Osteoblast (primary cell): ENCODE measurements around the gene PIP4K2A. TPM values are rescaled to one million over a fixed set of nuclear protein-coding genes. Genes with fewer than 3 reads are reported as not detected.
A peak's percentile ranks its signal among the peaks of the same experiment; 100 is the strongest.

Experiments used
- DNase-seq: peaks from one replicate; pipeline ENCODE4 v3.0.0; 2011; ENCODE audit warnings: low spot score, mixed read lengths; ENCODE audit not compliant: insufficient read length; ENCODE audit errors: missing footprints
- H2AFZ ChIP-seq: 2 replicates; pipeline ENCODE4 v1.6.0; 2011; ENCODE audit warnings: mild to moderate bottlenecking, low read length
- H3K27ac ChIP-seq: 2 replicates; pipeline ENCODE4 v1.5.1; 2011; ENCODE audit warnings: mild to moderate bottlenecking, low read depth, low read length, moderate library complexity
- H3K27me3 ChIP-seq: 2 replicates; pipeline ENCODE4 v1.6.0; 2012; ENCODE audit warnings: mild to moderate bottlenecking, control low read depth, inconsistent platforms, low read length, moderate library complexity; ENCODE audit not compliant: insufficient read depth
- H3K36me3 ChIP-seq: 2 replicates; pipeline ENCODE4 v1.5.1; 2011; ENCODE audit warnings: mild to moderate bottlenecking, low read length, control low read depth, moderate library complexity; ENCODE audit not compliant: insufficient read depth
- H3K4me1 ChIP-seq: 2 replicates; pipeline ENCODE4 v1.5.1; 2011; ENCODE audit warnings: mild to moderate bottlenecking, low read length, control low read depth, moderate library complexity; ENCODE audit not compliant: insufficient read depth
- H3K4me2 ChIP-seq: 2 replicates; pipeline ENCODE4 v1.6.0; 2011; ENCODE audit warnings: mild to moderate bottlenecking, low read length; ENCODE audit not compliant: insufficient read depth
- H3K4me3 ChIP-seq: fragments of 200-600 bp; sonication (generic); 3 replicates; pipeline ENCODE4 v1.5.1; 2012; ENCODE audit warnings: mild to moderate bottlenecking, low read length, inconsistent platforms; ENCODE audit not compliant: insufficient read depth
- H3K79me2 ChIP-seq: 2 replicates; pipeline ENCODE4 v1.6.0; 2012; ENCODE audit warnings: mild to moderate bottlenecking, low read length, control low read depth, inconsistent platforms; ENCODE audit not compliant: insufficient read depth
- H3K9me3 ChIP-seq: 2 replicates; pipeline ENCODE4 v1.5.1; 2011; ENCODE audit warnings: low read depth, low read length, control low read depth
- H4K20me1 ChIP-seq: 2 replicates; pipeline ENCODE4 v1.6.0; 2012; ENCODE audit warnings: mild to moderate bottlenecking, low read length, control low read depth; ENCODE audit not compliant: insufficient read depth
- total RNA-seq: library from RNA; depleted of rRNA; stranded (reverse); fragments of >200 nt; gene quantifications from 2 replicates; pipeline ENCODE4 v1.2.3, GENCODE V29; 2012
- TF ChIP-seq, protein P1 (sequence below): IDR thresholded peaks from 2 replicates; pipeline ENCODE4 v1.5.1; 2011; ENCODE audit warnings: mild to moderate bottlenecking, low read depth, low read length, moderate library complexity; ENCODE audit errors: extremely low read depth

PIP4K2A gene
- total RNA-seq, 1 donor, result 68.8 TPM

DNA sequence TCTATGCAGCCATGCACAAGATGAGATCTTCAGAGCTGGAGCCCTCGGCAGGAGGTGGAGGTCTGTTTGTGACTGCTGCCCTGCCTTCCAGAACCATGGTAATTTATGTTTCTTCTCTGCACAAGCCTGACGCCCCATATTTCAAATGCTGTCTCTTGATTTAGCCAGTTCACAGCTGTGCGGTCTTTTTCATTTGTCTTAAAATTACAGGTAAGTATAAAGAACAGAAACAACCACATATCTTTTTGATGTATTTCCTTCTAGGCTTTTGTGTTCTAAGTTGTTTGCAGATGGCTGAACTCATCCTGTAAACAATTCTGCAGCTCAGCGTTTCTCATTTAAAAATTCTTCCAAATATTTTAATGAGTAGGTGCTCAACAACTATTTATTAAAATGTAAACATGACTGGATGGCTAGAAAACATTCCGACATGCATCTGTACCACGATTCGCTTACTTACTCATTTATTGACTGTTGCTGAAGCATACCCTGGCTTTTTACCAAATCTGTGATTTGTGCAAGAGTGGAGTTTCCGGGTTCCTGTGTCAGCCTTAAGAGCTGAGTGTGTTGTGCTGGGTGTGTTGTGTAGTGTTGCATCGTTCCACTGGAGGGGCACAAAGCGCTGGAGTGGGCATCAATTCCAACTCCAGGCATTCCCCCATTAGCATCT is 58.9 kb downstream of the PIP4K2A start:
- Histone ChIP-seq H4K20me1 (peaks cover 5% of the 10 kb centered on the region), H3K27me3 (no peaks in the 10 kb centered on the region), H3K36me3 (no peaks in the 10 kb centered on the region), H3K27ac (no peak overlapping the region), H3K4me1 (peaks cover 18% of the 10 kb centered on the region), H3K4me3 (no peak overlapping the region), H3K9me3 (no peaks in the 10 kb centered on the region), H3K79me2 (peaks cover 44% of the 10 kb centered on the region), H3K4me2 (no peak overlapping the region), H2AFZ (no peak overlapping the region)
- TF ChIP-seq, protein P1, sequence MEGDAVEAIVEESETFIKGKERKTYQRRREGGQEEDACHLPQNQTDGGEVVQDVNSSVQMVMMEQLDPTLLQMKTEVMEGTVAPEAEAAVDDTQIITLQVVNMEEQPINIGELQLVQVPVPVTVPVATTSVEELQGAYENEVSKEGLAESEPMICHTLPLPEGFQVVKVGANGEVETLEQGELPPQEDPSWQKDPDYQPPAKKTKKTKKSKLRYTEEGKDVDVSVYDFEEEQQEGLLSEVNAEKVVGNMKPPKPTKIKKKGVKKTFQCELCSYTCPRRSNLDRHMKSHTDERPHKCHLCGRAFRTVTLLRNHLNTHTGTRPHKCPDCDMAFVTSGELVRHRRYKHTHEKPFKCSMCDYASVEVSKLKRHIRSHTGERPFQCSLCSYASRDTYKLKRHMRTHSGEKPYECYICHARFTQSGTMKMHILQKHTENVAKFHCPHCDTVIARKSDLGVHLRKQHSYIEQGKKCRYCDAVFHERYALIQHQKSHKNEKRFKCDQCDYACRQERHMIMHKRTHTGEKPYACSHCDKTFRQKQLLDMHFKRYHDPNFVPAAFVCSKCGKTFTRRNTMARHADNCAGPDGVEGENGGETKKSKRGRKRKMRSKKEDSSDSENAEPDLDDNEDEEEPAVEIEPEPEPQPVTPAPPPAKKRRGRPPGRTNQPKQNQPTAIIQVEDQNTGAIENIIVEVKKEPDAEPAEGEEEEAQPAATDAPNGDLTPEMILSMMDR, result peak; percentile 6
- no peak for DNase-seq

DNA sequence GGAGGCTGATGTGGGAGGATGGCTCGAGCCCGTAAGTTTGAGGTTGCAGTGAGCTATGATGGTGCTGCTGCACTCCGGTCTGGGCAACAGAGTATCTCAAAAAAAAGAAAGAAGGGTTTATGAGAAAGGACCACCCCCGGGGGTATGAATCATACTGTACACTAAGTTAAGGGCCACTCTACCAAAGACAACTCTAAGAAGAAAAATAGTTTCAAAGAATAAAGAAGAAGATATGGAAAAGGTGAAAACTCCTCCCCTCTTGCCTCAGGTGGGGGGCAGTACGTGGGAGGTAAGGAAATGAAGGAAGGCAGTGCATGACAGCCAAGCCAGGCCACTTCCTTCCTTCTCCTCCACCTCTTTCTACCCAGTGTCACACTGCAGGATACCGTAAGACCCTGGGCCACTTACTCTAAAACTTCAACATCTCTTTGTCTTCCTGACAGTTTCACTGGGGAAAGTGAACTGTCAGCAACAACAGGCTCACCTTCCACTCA is 61.3 kb downstream of the PIP4K2A start:
- H4K20me1 ChIP-seq, result peaks cover 5% of the 10 kb centered on the region
- TF ChIP-seq, protein P1, result no peak
- DNase-seq, result no peak
- no peak overlapping the region for H3K4me3 ChIP-seq
- no peak overlapping the region for H3K27ac ChIP-seq
- H2AFZ ChIP-seq, result no peak overlapping the region
- H3K27me3 ChIP-seq, result no peaks in the 10 kb centered on the region
- no peak overlapping the region for H3K4me2 ChIP-seq
- peaks cover 16% of the 10 kb centered on the region for H3K4me1 ChIP-seq
- no peaks in the 10 kb centered on the region for H3K9me3 ChIP-seq
- H3K79me2 ChIP-seq, result peaks cover 47% of the 10 kb centered on the region
- no peaks in the 10 kb centered on the region for H3K36me3 ChIP-seq

DNA sequence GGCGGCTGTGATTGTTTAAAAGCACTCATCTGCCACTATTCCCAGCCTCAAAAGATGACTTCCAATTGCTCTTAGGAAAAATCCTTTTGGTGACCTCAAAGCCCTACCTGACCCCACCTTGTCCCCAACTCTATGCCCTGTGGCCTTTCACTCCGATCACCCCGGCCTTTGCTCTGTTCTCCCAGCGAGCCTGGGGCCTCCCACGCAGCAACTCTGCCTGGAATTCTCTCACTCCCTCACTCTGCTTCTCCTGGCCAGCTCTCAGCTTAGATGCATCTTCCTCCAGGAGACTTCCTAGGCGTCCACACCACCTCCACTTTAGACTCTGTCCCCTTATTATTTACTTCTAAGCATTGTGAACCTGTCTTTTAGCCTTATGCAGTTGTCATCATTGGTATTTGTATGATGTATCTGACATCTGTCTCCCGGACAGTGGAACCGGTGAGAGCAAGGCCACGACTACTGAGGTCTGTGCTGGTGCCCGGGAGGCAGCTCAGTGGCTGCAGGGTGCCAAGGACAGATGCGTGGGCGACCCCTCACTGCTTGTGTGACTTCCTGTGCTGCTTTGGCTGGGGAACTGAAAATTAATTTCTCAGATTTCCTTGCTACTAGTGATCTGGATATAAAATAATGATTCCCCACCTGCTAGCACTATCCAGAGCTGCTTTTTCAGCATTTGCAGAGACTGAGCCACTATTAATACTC is 63.0 kb downstream of the PIP4K2A start:
- no peak overlapping the region for H2AFZ ChIP-seq
- no peak overlapping the region for H3K4me2 ChIP-seq
- DNase-seq, result no peak
- TF ChIP-seq, protein P1, result no peak
- no peak overlapping the region for H3K27ac ChIP-seq
- H3K9me3 ChIP-seq, result no peaks in the 10 kb centered on the region
- peaks cover 5% of the 10 kb centered on the region for H4K20me1 ChIP-seq
- H3K4me3 ChIP-seq, result no peak overlapping the region
- H3K27me3 ChIP-seq, result no peaks in the 10 kb centered on the region
- H3K79me2 ChIP-seq, result peaks cover 56% of the 10 kb centered on the region
- H3K36me3 ChIP-seq, result no peaks in the 10 kb centered on the region
- peaks cover 20% of the 10 kb centered on the region for H3K4me1 ChIP-seq

DNA sequence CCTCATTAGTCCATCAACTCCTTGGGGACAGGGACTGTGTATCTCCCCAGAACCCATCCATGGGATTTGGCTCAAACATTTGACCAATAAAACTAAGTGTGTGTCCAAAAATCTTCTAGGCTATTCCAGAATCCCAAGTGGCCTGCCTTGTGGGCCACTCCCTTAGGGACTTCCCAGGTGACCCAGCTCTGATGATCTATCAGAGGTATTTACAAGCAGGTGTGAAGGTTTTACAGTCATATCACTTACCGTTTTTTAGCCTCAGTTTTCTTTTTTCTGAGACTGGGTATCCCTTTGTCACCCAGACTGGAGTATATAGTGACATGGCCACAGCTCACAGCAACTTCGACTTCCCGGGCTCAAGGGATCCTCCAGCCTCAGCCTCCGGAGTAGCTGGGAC is 64.4 kb downstream of the PIP4K2A start:
- no peak for DNase-seq
- Histone ChIP-seq H3K27ac (no peak overlapping the region), H4K20me1 (peaks cover 5% of the 10 kb centered on the region), H3K4me3 (no peak overlapping the region), H3K4me2 (no peak overlapping the region), H2AFZ (no peak overlapping the region), H3K27me3 (no peaks in the 10 kb centered on the region), H3K9me3 (no peaks in the 10 kb centered on the region), H3K79me2 (peaks cover 51% of the 10 kb centered on the region), H3K36me3 (no peaks in the 10 kb centered on the region), H3K4me1 (peaks cover 20% of the 10 kb centered on the region)
- TF ChIP-seq, protein P1, result no peak
